Vagina (tissue), 2 donors: ENCODE data around the gene GATD1. TPM values are rescaled to one million over a fixed set of nuclear protein-coding genes. Genes with fewer than 3 reads are reported as not detected.
A peak's percentile ranks its signal among the peaks of the same experiment; 100 is the strongest.

Experiments
- DNase-seq, 2 donors: peaks; one replicate each; pipeline ENCODE4 v3.0.0-alpha.2; 2017; ENCODE audit errors: extremely low spot score in 2 of 2
- H3K27ac ChIP-seq: fragments of 200-600 bp; sonication (generic); one replicate; pipeline ENCODE4 v1.5.1; 2019
- H3K27me3 ChIP-seq: fragments of 200-600 bp; sonication (generic); one replicate; pipeline ENCODE4 v1.5.1; 2019
- H3K36me3 ChIP-seq, 2 donors: fragments of 200-600 bp; sonication (generic); one replicate each; pipeline ENCODE4 v1.5.1; 2017 to 2019
- H3K4me1 ChIP-seq: fragments of 200-600 bp; sonication (generic); one replicate; pipeline ENCODE4 v1.5.1; 2019
- H3K4me3 ChIP-seq, 2 donors: fragments of 200-600 bp; sonication (generic); 1 replicate in 1 of 2; 2 replicates in 1 of 2; pipeline ENCODE4 v1.5.1; 2016 to 2019
- H3K9me3 ChIP-seq: fragments of 200-600 bp; sonication (generic); one replicate; pipeline ENCODE4 v1.5.1; 2019
- POLR2A ChIP-seq, 2 donors: fragments of 450-650 bp; IDR thresholded peaks; one replicate each; pipeline ENCODE4 v1.6.1; 2017; ENCODE audit warnings: antibody characterized with exemption in 2 of 2, mild to moderate bottlenecking in 2 of 2, moderate library complexity in 2 of 2
- POLR2AphosphoS5 ChIP-seq, 2 donors: sonication (generic); formaldehyde crosslinking; IDR thresholded peaks; one replicate each; pipeline ENCODE4 v1.9.0; 2017; ENCODE audit warnings: antibody characterized with exemption in 2 of 2, mild to moderate bottlenecking in 2 of 2, low read depth in 1 of 2; ENCODE audit not compliant: insufficient read depth in 1 of 2
- intact Hi-C: fragments of 100-400 bp; cut with DNase I; formaldehyde crosslinking; loops from one replicate; pipeline ENCODE4 v1.15.1; 2023
- total RNA-seq: library from RNA; depleted of rRNA; stranded (reverse); fragments of >200 nt; gene quantifications from one replicate; pipeline ENCODE4 v1.2.3, GENCODE V29; 2016
- TF ChIP-seq, protein P1 (sequence below), 3 experiments: fragments of 450-650 bp in 2 of 3; fragments of 200-600 bp in 1 of 3; sonication (generic) in 1 of 3; IDR thresholded peaks; one replicate each; pipeline ENCODE4 v1.5.1; 2017 to 2019; ENCODE audit warnings: antibody characterized with exemption in 3 of 3, mild to moderate bottlenecking in 2 of 3, moderate library complexity in 2 of 3

The GATD1 gene
- total RNA-seq, 1 donor from 2014 or later, result 33.4 TPM

DNA sequence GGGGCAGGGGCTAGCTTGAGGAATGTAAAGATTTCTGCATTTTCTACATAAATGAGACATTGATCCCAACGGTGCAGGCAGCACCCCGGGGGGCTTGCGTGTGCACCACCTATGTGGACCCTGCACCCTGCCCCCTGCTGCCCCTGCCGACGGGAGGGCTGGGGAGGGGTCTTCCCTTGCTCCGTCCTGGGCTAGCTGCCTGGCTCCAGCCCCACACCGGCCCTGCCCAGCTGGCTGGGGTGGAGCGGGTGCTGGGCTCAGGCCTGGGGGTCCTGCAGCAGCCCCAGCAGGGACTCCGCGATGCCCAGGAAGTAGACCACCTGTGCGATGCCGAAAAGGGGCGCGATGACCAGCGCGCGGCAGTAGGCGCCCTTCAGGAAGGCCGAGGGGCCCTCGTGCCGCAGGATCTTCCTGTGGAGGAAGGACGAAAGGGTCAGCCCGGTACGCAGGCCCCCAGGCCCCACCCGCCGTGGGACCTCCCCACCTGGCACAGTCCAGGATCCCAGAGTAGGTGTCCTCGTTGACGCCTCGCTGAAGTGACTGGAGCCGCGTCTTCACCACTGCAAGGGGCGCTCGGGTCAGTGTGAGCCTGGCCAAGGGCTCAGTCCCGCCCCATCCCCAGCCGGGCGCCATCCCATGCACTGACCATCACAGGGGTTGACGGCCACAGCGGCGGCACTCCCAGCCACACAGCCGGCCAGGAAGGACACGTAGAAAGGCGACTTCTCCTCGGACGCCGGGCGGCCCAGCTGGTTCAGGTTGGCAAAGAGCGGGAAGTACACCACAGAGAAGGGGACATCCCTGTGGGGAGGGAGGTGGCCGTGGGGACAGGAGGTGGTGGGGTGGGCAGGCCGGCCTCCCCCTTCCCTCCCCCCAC lies 14.6 kb upstream of the GATD1 start:
- Histone ChIP-seq H3K4me1 (peaks cover 40% of the 10 kb centered on the region), H3K4me3 (no peak overlapping the region), H3K9me3 (no peaks in the 10 kb centered on the region), H3K27ac (no peak overlapping the region), H3K27me3 (no peaks in the 10 kb centered on the region), H3K36me3 (no peaks in the 10 kb centered on the region)
- no peak for DNase-seq
- TF ChIP-seq, protein P1, sequence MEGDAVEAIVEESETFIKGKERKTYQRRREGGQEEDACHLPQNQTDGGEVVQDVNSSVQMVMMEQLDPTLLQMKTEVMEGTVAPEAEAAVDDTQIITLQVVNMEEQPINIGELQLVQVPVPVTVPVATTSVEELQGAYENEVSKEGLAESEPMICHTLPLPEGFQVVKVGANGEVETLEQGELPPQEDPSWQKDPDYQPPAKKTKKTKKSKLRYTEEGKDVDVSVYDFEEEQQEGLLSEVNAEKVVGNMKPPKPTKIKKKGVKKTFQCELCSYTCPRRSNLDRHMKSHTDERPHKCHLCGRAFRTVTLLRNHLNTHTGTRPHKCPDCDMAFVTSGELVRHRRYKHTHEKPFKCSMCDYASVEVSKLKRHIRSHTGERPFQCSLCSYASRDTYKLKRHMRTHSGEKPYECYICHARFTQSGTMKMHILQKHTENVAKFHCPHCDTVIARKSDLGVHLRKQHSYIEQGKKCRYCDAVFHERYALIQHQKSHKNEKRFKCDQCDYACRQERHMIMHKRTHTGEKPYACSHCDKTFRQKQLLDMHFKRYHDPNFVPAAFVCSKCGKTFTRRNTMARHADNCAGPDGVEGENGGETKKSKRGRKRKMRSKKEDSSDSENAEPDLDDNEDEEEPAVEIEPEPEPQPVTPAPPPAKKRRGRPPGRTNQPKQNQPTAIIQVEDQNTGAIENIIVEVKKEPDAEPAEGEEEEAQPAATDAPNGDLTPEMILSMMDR (IDR thresholded peaks at IDR 0.05), result no peak
- TF ChIP-seq POLR2A (IDR thresholded peaks at IDR 0.05), result no peak
- no peak for TF ChIP-seq POLR2AphosphoS5 (IDR thresholded peaks at IDR 0.05; ENCODE audit: insufficient read depth in 1 of 2, low read depth in 1 of 2)
- intact Hi-C loops, result no loop called here

DNA sequence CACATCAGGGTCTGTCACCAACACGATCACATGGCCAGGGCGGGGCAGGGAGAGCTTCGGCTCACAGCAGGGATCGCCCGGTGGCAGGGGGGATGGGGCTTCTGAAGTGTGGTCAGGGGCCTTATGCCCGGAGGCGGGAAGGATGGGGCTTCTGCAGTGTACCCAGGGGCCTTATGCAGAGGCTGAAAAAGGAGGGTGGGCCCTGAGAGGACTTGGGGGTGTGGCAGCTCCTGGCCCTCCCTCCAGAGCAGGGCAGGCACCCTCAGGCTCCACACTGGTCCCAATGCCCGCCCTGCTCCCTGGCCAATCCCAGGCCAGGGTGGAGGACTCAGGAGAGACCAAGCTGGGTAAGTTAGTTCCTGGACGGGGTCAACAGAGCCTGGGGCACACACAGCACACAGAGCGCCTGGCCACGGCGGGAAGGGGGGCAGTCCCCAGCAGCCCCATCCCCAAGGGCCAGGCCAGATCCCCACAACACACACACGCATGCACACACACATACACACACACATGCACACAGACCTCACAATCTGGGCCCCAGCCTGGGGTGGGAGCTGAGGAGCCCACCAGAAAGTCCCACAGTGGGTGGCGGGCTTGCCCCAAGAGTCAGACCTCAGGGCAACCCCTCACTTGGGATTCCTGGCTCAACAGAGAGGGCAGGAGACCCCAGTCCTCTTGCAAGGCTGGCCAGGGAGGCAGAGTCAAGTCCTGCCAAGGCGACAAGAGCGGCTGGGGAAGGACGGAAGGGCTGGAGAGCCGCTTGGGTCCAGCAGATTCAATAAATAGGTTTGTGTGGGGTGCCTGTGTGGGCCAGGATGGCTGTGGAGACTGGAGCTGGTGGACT lies 13.7 kb upstream of the GATD1 start:
- DNase-seq, result no peak
- no peaks in the 10 kb centered on the region for H3K27me3 ChIP-seq
- TF ChIP-seq POLR2AphosphoS5 (IDR thresholded peaks at IDR 0.05; ENCODE audit: insufficient read depth in 1 of 2, low read depth in 1 of 2) (no peak), POLR2A (IDR thresholded peaks at IDR 0.05) (no peak)
- TF ChIP-seq, protein P1 (IDR thresholded peaks at IDR 0.05), result no peak
- H3K9me3 ChIP-seq, result no peaks in the 10 kb centered on the region
- H3K4me3 ChIP-seq, result no peak overlapping the region
- peaks cover 31% of the 10 kb centered on the region for H3K4me1 ChIP-seq
- intact Hi-C loops, result no loop called here
- H3K27ac ChIP-seq, result no peak overlapping the region
- H3K36me3 ChIP-seq, result no peaks in the 10 kb centered on the region

- Histone ChIP-seq H3K27me3 (no peaks in the 10 kb centered on the region), H3K27ac (no peak within 1 kb of the TSS), H3K9me3 (no peaks in the 10 kb centered on the region), H3K4me1 (peaks cover 21% of the 10 kb centered on the region), H3K36me3 (no peaks in the 10 kb centered on the region), H3K4me3 (peak within 1 kb of the TSS in 1 of 2 donors; percentile 21)
- intact Hi-C loops, result no loop called here
- TF ChIP-seq POLR2A (IDR thresholded peaks at IDR 0.05), result no peak
- no peak for TF ChIP-seq POLR2AphosphoS5 (IDR thresholded peaks at IDR 0.05; ENCODE audit: insufficient read depth in 1 of 2, low read depth in 1 of 2)
- TF ChIP-seq, protein P1 (IDR thresholded peaks at IDR 0.05), result no peak
- DNase-seq, result no peak
Measured at GRCh38 chr11:789943-790342, 12.7 kb upstream of the GATD1 start, which contains the start of gene CEND1. TSS of gene CEND1 (minus strand) at chr11:790090. CDS start at chr11:788576, 1,514 bp downstream.

DNA sequence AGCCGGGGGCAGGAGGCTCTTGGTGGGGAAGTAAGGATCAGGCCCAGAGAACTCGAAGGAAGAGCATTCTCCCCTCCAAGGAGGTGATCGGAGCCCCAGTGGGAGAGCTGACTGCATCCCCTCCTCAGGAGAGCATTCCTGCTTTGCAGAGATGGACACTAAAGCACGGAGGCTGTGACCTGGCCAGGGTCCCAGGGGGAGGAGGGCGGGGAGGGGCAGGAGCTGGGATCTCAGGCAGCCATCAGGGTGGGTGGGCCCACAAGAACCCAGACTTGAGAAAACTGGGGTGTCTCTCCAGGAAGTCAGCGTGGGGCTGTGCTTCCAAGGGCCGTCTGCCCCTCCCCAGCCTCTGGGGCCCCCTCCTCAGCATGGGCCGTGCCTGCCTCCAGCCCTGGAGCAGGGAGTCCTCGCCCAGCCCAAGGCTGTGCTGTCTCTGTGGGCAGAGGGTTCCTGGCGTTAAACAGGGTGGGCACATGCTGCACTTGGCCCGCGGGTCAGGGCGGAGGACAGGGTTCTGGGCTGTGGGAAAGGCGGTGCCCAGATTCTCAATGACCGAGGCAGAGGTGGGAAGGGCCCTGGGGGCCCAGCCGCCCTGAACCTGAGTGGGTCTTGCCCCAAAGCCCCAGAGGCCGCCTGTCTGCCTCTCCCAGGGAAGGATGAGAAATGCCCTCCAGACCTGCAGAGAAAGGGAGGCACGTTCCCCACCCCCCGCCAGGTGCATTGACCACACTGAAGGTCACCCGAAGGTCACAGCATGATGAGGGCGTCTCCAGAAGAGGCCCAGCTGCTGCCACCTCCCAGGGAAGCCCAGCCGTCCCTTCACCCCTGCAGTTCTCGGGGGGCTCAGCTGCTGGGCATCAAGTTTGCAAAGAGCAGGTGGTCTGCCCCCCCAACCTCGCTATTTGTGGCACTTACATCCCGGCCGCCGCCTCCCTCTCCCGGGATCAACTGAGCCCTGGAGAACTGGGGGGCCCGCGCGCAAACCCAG lies 12.0 kb upstream of the GATD1 start:
- Histone ChIP-seq H3K27me3 (no peaks in the 10 kb centered on the region), H3K36me3 (no peaks in the 10 kb centered on the region), H3K4me3 (peak overlapping the region in 1 of 2 donors; percentile 21), H3K4me1 (peaks cover 14% of the 10 kb centered on the region), H3K27ac (no peak overlapping the region), H3K9me3 (no peaks in the 10 kb centered on the region)
- intact Hi-C loops, result no loop called here
- TF ChIP-seq POLR2AphosphoS5 (IDR thresholded peaks at IDR 0.05; ENCODE audit: insufficient read depth in 1 of 2, low read depth in 1 of 2) (no peak), POLR2A (IDR thresholded peaks at IDR 0.05) (no peak)
- TF ChIP-seq, protein P1 (IDR thresholded peaks at IDR 0.05), result no peak
- no peak for DNase-seq
